ENCODE results near the gene MRPS27. TPM values are rescaled to one million over a fixed set of nuclear protein-coding genes. Genes with fewer than 3 reads are reported as not detected.

MRPS27 gene
- polyA plus RNA-seq (2014; cell fraction: cytosol; rRNA removed) = 137 and 146 TPM in 2 replicates
- polyA plus RNA-seq (2014; cell fraction: nucleus; rRNA removed) = 58.5 and 66.6 TPM in 2 replicates

DNA sequence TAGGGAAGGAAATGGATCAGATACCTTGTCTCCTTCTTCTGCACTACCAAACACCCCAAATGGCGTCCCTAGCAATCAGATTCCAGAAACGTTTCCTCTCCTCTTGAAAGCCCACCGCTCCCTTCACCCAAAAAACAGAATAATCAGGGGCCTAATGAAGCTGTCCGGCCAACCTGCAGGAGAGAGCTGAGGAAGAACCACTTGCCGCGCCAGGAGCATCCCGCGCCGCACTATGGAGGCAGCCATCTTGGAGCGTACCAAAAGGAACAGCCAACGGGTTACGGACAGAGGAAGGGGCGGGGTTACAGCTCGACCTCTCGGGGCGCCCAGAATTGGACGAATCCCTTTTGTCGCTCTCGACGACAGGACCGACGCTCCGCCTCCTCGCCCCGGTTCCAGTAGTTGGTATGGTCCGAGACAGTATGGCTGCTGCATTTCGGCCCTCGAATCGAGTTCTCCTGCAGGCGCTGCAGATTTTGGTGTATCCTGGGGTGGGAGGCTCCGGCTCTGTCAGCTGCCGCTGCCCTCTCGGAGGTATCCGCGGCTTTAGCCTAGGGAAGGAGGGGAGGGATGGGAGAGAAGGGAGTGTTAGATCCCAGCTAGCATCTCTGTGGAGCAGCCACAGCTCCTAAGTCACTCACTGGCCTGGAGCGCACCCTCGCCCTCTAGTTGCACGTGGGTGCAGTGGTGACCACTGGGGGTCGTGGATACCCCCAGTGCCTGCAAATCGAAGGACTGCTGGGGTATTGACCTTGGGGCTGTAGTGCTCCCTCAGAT is at the start of gene MRPS27, which contains the start of gene PTCD2:
MRPS27 (minus strand) TSS at position 265 of the 777 bp plus-strand sequence; CDS start at position 246, 19 bp downstream.
PTCD2 (plus strand) TSS at position 398 of the 777 bp plus-strand sequence; CDS start at position 408, 10 bp downstream.
- peak; percentile 99 for DNase-seq (ENCODE audit: low spot score)

- no peak for DNase-seq (ENCODE audit: low spot score)
These were observed 49.7 kb upstream of the MRPS27 start for GRCh38 chr5:72369711-72370110.

GRCh38 chr5:72369301-72369700 is 49.3 kb upstream of the MRPS27 start:
- DNase-seq (ENCODE audit: low spot score) = no peak

GRCh38 chr5:72368271-72368670 is 48.2 kb upstream of the MRPS27 start:
- no peak for DNase-seq (ENCODE audit: low spot score)

DNA sequence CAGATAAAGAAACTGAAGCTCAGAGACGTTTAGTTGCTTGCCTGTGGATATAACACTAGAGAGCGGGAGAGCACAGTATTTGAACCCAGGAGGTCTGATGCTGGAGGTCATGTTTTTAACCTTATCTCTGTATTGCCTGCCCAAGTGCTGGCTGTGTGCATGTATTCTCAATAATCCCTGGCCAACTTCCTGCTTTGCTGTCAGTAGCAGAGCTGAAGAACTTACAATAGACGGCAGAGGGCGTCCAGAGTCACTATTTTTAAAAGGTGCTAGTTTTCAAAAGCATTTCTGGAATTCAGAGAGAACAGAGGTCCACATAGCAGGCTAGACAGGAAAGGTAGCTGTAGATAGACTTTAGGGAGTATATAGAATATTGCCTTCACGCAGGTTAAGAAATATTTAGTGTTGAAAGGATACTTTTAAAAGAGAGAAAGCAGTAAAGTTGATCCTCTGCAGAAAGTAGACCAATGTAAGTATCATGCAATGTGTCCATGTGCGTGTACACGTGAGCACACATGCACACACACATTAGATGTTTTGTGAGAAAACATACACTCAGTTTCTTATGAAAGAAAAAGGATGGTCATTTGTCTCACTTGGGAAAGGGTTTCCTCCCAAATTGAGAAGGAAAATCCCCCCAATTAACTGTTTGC is 46.4 kb upstream of the MRPS27 start:
- DNase-seq (ENCODE audit: low spot score) = peak; percentile 81

DNA sequence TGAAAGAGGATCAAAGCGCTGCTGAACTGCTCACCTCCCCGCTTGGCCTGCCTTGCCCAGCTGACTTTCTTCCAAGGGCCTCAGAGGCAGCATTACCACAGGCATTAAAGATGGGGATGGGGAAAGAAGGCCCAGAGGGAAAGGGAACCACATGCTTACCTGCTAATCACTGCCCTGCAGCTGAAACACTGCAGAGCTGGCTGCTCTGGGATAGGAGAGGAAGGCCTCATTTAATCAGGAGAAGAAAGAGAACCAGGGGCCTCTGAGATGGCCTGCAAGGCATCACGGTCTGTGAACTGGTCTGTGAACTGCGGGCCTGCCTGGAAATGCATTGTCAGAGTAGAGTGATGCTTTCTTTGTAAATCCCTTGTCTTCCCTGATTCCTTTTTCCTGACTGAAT is 44.9 kb upstream of the MRPS27 start:
- DNase-seq (ENCODE audit: low spot score) = peak; percentile 58

DNA sequence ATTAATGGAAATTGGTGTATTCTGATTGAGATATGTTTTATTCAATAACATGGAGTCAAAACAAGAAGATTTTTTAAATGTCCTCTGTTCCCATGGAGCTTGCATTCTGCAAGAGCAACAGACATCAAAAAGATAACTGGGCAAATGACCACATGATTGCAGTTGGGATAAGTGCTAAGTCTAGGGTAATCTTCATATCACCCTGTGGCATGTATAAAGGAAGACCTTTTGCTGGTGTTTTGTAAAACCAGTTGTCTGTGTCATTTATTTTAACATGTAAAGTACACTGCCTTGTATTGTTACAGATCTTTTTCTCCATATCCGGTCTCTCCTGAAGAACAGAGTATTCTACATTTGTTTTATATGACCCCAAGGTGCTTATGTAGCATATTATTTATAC is 44.1 kb upstream of the MRPS27 start:
- DNase-seq (ENCODE audit: low spot score) = no peak

DNA sequence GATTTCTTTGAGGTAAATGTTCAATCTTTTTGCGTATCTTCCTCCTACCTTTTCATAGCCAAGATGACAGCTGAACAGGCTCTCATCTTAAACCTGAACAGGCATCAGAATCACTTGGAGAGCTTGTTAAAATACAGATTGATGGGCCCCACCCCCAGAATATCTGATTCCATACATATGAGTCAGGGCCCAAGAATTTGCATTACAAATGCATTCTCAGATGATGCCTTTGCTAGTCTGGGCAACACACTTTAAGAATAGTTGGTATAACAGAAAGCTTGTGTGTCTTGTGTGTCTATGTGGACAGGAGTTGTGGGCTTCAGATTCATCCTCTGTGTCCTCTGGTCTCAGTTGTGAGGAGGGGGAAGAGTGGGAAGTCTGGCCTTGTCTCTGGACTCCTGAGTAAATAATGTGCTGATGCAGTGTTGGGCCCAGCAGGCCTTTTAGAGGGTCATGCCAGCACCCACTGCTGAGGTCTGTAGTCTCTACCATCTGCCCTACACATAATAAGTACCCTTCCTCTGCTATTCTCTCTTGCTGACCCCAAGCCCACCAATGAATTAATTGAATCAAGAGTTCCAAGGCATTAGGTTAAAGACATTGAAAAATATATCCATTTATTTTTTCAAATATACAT is 43.2 kb upstream of the MRPS27 start:
- DNase-seq (ENCODE audit: low spot score) = no peak

- no peak for DNase-seq (ENCODE audit: low spot score)
These were observed 39.8 kb upstream of the MRPS27 start for GRCh38 chr5:72359886-72360285.

DNA sequence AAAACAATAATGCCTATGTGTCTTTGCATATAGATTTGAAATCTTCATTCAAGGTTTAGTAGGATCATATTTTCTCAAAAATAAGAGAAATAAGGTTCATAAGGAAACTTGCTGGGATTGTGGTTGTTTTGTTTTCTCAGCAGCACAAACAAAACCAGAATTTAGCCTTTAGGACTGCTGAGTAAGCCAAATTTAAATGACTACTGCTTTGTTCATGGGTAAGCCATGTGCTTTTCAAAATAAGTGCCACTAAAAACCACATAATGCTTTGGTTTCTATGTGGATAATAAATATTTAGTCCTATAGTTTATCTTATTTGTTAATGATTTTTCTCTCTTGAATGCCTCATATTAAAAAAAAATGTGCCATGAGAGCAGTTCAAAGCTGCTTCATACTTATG is 38.9 kb upstream of the MRPS27 start:
- DNase-seq (ENCODE audit: low spot score) = no peak

GRCh38 chr5:72356361-72356760 is 36.3 kb upstream of the MRPS27 start:
- no peak for DNase-seq (ENCODE audit: low spot score)

DNA sequence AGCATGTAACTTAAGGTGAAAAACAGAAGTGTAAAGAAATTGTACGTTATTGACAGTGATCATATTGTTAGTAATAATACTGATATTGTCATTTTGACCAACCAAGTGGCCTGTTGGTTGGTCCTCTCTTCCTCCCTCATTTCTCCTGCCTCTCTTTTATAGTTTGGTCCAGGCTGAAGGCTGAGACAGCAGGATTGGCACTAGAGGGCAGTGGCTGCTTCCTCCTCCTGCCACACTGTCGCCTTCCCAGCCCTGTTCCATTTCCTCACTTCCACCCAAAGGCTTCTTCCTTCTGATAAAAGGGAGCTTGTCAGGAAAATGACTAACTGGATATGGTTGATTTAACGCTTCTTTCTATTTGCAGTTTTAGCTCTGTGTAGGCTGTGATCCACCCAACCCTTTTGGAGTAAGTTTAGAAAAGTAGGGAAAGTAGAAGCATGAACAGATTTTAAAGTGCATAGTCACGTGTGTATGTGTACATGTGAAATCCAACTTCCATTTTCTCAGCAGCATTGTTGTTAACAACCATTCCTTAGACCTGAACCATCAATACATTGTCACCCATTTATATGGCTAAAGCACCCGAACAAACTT is 35.8 kb upstream of the MRPS27 start:
- DNase-seq (ENCODE audit: low spot score) = peak; percentile 43

DNA sequence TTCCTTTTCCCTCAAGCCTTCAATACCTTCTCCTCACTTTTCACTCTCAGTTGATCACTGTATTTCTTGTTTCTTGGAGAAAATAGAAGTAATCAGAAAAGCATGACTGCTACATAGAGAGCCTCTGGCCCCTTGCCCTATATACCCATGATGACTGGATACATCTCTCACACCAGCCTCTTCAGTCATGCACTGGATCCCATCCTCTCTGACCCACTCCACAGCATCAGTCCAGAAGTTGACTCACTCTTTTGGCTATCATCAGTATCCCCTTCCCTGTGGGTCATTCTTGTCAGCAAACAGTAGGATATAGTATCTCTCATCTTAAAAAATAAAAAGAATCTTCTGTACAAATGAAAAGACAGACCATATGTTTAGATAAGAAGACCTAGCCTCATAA is 33.0 kb upstream of the MRPS27 start:
- DNase-seq (ENCODE audit: low spot score) = no peak

GRCh38 chr5:72352616-72353015 is 32.6 kb upstream of the MRPS27 start:
- DNase-seq (ENCODE audit: low spot score) = no peak

- no peak for DNase-seq (ENCODE audit: low spot score)
These were observed 31.3 kb upstream of the MRPS27 start for GRCh38 chr5:72351376-72351775.

DNA sequence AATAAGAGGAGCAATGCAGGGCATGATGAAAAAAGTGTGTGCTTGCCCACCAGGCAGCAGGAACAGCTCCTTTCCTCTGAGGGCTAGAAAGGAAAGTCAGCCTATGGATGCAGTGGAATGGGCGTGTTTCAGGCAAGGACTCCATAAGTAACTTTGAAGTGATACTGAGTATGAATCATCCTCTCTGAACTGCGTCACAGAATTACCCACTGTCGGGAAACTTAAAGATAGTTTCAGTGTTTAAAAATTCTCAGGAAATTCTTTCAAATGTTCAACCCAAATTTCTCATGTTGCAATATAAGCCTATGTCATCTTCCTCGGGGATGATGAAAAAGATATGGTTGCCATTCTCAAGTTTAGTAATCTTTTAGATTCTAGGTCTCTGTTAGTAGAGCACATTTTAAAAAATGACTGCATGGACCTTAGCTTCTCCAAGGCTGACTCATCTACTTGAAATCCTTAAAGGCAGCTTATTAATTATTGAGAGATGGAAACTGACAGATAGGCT is 27.8 kb upstream of the MRPS27 start:
- DNase-seq (ENCODE audit: low spot score) = no peak

DNA sequence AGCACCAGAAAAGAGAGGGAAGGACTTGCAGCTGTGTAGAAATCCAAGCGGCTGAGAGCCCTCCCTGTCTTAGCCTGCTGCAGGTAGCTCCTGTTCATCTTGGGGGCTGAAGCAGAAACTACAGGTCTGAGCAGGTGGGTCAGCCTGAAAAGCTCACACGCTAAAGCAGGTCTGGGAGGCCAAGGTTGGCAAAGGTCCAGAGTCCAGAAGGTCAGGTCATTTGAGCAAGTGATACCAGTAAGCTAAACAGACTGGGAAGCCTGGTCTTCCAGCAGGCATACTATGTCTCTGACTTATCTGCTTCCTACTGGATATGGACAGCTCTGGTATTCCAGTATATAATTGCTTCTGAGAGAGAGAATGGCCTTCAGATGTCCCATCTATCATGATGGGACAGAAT is 26.4 kb upstream of the MRPS27 start:
- DNase-seq (ENCODE audit: low spot score) = no peak

DNA sequence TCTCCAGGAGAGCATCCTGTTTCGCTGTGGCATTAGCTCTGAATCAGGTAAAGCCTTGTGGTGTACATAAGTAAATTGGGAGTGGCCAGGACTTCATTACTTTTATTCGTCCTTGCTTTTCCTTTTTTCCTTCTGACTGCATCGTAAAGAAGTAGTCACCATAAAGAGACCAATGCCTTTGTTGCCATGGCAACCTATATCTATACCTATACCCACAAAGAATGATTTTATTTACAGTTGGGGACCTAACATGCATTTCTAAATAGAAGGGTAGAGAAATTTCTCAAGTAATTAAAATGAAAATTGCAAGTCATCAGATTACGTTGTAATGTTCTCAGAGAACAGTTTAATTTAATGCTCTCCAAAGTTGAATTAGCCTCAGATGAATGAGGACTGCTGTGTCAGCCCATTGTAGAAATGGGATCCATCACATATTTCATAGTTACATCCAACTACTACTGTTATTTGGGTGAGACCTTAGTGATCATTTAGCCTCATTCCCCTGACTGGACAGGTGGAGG is 18.7 kb upstream of the MRPS27 start:
- DNase-seq (ENCODE audit: low spot score) = no peak

- DNase-seq (ENCODE audit: low spot score) = no peak
These were observed 17.1 kb upstream of the MRPS27 start for GRCh38 chr5:72337159-72337558.

DNA sequence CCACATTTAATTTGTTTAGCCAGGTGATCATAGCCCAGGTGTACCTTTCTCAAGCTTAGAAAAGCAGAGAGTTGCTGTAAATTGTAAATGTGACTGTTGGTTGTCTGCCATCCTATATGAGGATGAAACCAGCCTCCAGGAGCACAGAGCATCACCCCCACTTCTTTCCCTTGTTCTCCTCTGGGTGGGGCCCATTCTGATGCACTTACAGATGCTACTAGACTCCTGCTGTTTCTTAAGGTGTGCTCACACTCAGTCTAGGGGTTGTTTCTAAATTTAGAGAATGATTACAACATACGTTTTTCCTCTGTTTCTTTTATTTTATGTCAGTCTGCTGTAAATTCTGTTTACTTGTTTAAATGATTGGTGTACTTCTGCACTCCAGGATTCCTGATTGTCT is 10.7 kb upstream of the MRPS27 start:
- no peak for DNase-seq (ENCODE audit: low spot score)

GRCh38 chr5:72328172-72328571 is 8.1 kb upstream of the MRPS27 start:
- no peak for DNase-seq (ENCODE audit: low spot score)

GRCh38 chr5:72326306-72326649 is 6.2 kb upstream of the MRPS27 start:
- DNase-seq (ENCODE audit: low spot score) = no peak
